Measurements from ENCODE around the gene SLC35B2. TPM values are rescaled to one million over a fixed set of nuclear protein-coding genes. Genes with fewer than 3 reads are reported as not detected.

Gene SLC35B2
- total and polyA plus RNA-seq, 10 of the 15 experiments (the other 5 are each of a cell fraction or from before 2014, with no cell fraction given), result 11.3 to 45.4 (median 33.8) TPM

DNA sequence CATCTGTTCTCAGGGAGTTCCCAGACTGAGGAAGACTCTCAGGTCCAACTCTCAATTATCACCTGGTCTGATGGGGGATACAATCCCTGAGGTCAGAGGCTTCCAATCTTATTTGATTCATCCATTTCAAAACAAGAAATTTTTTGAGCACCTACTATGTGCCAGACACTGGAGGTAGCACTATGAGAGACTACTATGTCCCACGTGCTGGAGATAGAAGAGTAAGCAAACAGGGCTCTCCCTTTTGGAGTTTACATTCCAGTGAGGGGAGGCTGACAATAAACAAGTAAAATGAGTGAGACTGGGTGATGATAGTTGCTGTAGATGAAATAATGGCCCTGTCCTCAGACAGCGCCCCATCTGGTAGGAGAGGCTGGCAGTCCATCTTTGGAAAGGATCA is 29.4 kb upstream of the SLC35B2 start (continued):
- TF ChIP-seq CUX1 (IDR thresholded peaks at IDR 0.05; ENCODE audit: insufficient replicate concordance, low read depth, low read length) (no peak), SIX5 (IDR thresholded peaks at IDR 0.05; ENCODE audit: low read depth, low read length, severe bottlenecking) (no peak), PKNOX1 (IDR thresholded peaks at IDR 0.05) (no peak), KDM1A (IDR thresholded peaks at IDR 0.05; ENCODE audit: borderline replicate concordance) (no peak), RUNX3 (IDR thresholded peaks at IDR 0.05; ENCODE audit: low read length) (no peak), BRCA1 (IDR thresholded peaks at IDR 0.05; ENCODE audit: low read depth, low read length) (no peak), HCFC1 (IDR thresholded peaks at IDR 0.05; ENCODE audit: low read length) (no peak)
- TF ChIP-seq, protein P1, sequence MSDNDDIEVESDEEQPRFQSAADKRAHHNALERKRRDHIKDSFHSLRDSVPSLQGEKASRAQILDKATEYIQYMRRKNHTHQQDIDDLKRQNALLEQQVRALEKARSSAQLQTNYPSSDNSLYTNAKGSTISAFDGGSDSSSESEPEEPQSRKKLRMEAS (IDR thresholded peaks at IDR 0.05; ENCODE audit: low read depth, low read length), result no peak
- TF ChIP-seq, protein P2, sequence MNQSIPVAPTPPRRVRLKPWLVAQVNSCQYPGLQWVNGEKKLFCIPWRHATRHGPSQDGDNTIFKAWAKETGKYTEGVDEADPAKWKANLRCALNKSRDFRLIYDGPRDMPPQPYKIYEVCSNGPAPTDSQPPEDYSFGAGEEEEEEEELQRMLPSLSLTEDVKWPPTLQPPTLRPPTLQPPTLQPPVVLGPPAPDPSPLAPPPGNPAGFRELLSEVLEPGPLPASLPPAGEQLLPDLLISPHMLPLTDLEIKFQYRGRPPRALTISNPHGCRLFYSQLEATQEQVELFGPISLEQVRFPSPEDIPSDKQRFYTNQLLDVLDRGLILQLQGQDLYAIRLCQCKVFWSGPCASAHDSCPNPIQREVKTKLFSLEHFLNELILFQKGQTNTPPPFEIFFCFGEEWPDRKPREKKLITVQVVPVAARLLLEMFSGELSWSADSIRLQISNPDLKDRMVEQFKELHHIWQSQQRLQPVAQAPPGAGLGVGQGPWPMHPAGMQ (IDR thresholded peaks at IDR 0.05; ENCODE audit: borderline replicate concordance), result no peak

All from GM12878 (cell line).